Measurements from ENCODE around the gene EHBP1L1.
A peak's percentile ranks its signal among the peaks of the same experiment; 100 is the strongest.
"Not testable (repeated sequence)": the region's sequence is repeated elsewhere in the genome, so short reads cannot be mapped to it uniquely, and the experiment has no call there.

Gene EHBP1L1

DNA sequence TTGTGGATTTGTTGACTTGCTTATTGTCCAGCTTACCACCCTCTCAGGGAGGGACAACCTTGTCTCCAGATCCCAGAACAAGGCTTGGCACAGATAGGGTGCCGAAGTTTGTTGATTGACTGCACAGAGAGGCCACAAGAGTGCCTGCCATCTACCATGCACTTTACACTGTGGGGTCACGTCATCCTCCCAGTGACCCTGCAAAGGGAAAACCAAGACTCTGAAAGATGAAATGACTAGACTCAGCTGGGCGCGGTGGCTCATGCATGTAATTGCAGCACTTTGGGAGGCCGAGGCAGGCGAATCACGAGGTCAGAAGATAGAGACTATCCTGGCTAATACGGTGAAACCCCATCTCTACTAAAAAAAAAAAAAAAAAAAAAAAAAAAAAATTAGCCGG lies 13.1 kb upstream of the EHBP1L1 start:
- DNase-seq: no peak

DNA sequence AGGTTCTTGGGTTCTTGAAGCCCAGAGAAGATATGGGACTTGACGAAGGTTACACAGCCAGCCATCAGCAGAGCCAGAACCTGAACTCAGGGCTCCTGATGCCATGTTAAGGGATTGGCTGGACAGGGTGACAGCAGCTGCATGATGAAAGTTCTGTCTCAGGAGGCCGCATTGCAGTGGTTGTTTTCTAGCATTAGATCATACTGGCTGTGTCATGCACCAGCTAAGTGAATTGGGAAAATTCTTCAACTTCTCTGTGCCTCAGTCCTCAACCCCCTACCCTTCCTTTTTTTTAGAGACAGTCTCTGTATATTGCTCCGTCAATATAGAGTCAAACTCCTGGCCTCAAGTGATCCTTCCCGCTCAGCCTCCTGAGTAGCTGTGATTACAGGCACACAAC lies 12.3 kb upstream of the EHBP1L1 start:
- no peak for DNase-seq

DNA sequence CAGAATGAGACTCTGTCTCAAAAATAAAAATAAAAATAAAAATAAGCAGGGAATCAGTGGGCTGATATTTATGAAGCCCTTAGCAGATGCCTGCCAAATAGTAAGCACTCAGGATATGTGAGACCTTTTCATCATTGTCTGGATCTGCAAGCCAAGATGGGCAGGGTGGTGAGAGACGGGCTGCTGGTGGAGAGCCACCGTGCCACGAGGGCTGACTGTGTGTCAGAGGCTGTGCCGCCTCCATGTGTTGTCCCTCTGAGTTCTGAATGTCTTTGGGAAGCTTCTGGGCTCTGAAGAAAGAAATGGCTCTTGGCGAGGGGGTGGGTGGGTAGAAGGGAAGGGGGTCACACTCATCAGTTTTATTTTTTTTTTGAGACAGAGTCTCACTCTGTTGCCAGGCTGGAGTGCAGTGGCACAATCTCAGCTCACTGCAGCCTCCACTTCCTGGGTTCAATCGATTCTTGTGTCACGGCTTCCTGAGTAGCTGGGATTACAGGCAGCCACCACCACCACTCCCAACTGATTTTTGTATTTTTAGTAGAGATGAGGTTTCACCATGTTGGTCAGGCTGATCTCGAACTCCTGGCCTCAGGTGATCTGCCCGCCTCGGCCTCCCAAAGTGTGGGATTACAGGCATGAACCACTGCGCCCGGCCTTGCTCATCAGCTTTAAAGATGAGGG lies 10.8 kb upstream of the EHBP1L1 start:
- DNase-seq: not testable (repeated sequence)

DNA sequence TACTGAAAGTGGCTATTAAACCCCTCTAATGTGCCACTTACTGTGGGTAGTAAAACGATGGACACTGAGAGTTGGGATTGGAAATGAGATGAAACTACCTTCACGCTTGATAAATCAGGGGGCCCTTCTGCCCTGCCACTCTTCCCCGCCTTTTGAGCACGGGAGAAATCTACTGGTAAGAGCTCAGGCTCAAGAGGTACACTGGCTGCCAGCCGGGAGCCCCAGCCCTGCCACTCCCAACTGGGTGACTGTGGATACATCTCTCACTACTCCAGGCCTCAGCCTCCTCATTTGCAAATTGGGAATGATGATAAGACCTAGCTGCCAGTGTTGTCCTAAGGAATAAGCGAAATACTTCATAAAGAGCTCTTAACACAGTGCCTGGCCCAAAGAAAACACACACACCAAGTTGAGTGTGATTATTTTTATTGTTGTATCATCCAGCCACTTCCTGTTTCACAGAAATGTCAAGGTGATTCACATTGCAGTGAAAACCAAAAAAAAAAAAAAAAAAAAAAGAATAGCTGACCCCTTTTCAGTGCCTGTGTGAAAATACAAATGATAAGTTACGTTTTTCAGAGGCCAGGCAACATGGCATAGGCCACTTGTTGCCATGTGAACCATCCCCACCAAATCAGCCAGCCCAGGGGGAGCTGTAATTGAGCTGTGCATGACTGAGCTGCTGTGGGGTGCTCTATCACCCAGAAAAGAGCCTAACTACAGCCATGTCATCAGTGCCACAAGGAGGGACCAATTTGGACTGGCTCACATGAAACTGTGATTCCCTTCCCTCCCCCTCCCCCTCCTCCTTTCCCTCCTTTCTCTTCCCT lies 10.0 kb upstream of the EHBP1L1 start:
- no peak for DNase-seq

DNA sequence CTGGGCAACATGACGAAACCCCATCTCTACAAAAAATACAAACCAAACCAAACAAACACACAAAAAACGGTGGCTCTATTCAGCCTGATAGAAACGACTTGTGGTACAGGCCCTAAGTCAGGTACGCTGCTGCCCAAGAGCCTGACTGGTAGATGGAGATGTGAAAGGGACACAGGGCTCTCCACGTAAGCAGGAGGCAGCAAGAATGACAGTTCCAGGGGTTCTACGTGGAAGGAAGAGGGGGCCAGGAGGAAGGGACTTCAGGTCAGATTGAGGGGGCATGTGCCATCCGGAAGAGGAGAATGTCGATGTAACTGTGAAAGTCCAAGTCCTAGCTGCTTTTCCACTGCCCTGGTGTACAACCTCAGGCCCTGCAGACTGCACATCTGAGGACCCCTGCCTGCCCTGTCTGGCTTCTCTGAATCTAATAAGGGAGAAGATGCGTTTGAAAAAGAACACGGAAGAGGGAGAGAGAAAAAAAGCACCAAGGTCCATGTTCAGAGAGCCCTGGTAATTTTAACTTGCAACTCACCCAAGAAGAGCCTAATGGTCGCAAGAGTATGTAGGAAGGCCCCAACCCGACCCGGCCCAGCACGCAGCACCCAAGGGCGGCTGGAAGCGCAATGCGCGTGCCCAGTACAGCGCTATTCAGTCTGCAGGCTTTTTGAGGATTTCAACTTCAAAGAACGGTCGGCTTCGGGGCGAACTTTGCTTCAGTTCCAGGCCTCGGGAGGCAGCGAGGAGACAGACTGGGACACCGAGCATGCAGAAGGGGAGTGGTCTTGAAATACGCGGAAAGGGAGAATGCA lies 6.5 kb upstream of the EHBP1L1 start:
- no peak for DNase-seq

DNA sequence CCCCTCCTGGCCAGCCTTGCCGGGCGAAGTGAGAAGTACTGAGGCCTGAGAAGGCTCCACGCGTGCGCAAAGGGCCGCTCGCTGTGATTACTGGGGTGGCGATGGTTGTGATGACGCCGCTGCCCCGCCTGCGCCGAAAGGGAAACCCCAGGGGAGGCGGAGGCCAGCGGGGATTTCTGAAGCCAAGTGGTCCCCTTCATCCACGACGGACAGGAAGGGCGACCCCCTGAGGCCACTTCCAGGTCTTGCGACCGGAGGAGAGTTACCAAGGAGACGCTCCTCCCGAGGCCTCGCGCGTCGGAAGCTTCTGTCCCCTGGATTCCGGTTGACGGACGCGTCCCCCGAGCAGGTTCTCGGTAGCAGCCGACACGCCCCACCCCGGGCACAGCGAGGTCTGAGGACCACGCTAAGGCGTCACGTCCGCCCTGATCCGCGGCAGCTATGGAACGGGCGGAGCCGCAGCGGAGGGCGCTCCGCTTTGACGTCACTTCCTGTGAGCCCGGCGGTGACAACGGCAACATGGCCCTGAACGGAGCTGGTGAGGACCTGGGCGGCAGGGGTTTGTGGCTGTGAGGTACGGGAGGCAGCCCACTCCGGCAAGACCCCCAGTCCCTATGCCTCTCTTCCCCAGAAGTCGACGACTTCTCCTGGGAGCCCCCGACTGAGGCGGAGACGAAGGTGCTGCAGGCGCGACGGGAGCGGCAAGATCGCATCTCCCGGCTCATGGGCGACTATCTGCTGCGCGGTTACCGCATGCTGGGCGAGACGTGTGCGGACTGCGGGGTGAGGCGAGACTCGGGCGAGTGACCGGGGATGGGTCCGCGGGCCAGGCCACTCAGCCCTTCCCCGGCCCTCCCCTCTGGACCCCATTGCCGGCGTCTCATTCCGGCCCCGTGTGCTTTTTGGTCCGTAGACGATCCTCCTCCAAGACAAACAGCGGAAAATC lies 5.6 kb upstream of the EHBP1L1 start, which contains the start of gene ZNRD2:
Gene ZNRD2 (plus strand): TSS at position 505 of the 946 bp plus-strand sequence. CDS start 15 bp downstream, at position 520.
- peak; percentile 94 for DNase-seq

DNA sequence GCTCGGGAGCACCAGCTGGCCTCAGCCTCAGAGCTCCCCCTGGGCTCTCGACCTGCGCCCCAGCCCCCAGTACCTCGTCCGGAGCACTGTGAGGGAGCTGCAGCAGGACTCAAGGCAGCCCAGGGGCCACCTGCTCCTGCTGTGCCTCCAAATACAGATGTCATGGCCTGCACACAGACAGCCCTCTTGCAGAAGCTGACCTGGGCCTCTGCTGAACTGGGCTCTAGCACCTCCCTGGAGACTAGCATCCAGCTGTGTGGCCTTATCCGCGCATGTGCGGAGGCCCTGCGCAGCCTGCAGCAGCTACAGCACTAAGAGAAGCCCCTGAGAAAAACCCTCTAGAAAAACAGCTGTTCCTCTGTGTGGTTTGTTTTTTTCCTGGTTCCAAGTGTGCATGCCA lies 4.4 kb upstream of the EHBP1L1 start:
- DNase-seq: no peak

DNA sequence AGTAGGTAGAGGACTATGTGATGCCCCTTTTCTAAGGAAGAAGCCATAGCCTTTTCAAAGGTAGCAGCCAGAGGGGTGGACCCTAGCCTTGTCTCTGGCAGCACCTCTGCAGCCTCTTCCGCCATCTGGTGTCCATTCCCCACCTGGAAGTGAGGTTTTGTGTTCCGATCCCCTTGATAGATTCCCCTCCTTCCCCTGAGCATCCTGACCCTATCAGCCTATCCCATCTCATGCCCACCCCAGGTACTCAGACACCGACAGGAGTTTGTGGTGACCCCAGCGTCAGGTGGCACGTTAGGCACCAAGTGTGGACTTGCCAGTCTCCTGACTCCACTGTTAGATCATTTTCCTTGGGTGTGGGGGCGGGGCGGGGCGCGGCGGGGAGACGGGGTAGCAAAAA lies 3.9 kb upstream of the EHBP1L1 start:
- DNase-seq: no peak

DNA sequence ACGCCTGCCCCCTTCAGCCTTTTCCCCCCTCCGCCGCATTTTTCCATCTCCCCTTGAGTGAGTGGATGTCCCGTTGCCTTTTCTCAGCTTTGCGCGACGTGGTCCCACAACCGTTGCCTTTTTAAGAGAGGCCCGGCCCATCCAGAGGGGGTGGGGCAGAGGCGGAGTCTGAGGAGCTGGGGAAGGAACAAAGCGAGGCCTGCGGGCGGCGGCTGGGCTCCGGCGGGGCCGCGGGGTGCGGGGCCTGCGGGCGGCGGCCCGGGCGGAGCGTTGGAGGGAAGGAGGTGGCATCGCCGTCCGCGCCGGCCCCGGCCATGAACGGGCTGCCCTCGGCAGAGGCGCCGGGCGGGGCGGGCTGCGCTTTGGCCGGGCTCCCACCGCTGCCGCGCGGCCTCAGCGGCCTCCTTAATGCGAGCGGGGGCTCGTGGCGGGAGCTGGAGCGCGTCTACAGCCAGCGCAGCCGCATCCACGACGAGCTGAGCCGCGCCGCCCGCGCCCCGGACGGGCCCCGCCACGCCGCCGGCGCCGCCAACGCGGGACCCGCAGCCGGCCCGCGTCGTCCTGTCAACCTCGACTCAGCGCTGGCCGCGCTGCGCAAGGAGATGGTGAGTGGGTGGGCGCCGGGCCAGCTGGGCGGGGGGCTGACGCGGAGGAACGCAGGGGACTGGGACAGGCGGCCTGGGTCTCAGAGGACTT lies 3.3 kb upstream of the EHBP1L1 start, which contains the start of gene FAM89B:
Gene FAM89B (plus strand): TSS at position 183 of the 696 bp plus-strand sequence. CDS start 132 bp downstream, at position 315.
- no peak for DNase-seq

DNA sequence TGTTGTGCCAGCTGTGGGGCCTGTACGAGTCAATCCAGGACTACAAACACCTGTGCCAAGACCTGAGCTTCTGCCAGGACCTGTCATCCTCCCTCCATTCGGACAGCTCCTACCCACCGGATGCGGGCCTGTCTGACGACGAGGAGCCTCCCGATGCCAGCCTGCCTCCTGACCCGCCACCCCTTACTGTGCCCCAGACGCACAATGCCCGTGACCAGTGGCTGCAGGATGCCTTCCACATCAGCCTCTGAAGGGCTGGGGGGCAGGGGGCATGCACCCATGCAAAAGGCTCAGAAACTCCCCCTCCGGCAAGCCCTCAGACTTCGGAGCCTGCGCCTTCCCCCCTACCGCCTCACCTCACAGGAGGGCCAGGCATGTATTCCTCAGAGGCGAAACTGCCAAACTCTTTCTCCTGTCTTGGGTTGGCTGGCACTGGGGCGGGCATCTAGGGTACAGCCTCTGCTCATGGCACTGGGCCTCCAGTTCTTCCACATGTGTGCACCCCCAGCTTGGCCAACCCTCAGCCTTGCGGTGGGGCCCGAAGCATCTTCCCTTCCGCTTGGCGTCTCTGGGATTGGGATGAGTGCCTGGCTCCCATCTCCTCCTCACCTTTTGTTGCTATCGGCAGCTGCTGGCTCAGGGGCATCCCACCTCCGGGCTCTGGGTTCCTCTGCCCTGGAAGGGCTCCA lies 2.3 kb upstream of the EHBP1L1 start:
- no peak for DNase-seq

DNA sequence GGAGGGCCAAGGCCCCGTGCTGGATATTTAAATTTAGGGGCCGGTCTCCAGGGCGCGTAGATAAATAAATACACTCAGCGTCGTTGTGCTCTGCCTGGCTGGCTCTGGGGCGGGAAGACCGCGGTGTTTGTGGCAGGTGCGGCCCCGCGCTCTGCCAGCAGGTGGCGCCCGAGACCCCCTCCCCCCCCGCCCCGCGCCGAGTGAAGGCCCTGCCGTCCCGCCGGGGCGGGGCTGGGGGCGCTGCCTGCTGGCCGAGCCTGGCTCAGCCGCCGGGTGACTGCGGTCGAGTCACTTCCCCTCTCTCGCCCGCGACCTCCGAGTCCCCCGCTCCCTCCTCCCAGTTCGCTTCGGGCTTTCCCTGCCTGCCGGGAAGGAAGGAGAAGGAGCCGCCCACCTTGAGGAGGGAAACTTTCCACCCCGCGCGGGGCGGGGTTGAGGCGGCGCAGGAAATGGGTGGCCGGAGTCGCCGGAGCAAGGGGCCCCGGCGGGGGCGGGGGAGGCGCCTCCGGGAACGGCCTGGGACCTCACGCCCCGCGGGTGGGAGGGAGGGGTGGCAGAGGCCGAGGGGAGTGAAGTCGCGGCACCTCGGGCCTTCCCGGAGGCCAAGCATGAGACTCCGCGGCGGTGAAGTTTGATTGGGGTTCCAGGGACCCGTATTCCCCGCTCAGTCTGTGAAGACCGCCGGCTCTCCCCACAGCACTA lies 1.6 kb upstream of the EHBP1L1 start:
- no peak for DNase-seq

DNA sequence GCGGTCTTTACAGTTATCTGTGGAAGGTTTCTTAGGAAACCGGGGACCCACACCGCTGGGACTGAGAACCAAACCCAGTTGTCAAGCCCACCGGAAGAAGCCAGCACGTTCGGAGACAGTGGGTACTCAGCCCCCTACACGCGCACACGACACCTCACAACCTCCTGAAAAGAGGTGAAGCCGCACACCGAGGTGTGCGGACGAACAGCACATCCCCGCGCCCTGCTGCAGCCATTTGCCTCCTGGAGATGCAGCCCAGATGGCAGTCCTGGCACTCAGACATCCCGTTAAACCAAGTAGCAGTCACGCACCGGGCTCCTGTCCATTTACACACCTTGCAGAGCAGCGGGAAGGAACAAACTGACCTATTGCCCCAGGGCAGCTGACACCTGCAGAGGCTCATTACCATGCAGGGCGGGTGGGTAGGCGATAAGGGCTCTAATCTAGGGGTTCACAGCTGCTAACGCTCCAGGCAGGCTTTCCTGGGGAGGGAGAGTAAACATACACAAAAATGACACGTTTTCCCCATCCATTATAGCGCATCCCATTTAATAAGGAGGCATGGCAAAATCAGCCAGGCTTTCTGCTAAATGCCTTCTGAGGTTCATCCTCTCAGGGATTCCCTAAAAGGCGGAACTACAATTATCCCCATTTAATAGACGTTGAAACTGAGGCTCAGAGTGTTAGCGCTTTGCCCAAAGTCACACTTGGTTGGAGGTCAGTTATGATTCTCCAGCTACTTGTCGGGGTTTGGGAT lies 864 bp upstream of the EHBP1L1 start:
- no peak for DNase-seq

DNA sequence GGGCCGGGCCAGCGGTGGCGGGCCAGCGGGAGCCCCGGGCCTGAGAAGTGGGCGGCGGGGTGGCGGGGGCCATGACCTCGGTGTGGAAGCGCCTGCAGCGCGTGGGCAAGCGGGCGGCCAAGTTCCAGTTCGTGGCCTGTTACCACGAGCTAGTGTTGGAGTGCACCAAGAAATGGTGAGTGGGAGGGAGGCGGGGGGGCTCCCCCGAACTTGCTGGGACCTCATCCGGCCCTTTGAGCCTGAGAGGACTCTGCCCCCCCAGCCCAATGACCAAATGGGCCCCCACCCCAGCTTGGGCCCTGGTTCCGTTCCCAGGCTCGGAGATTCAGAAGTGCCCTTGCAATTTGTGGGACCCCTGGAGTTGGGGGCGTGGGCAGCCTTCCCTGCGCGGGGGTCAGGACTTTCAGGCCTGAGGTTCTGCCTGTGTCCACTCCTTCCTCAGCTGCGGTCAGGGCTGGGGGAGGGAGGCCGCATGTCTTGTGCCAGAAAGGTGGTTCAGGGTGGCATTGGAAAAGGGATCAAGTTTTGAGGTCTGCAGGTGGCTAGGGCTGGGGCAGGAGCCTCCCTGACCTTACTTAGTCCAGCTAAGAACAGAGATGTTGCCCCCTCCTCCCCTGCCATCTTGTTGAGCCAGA lies 496 bp downstream of the EHBP1L1 start:
- no peak for DNase-seq

DNA sequence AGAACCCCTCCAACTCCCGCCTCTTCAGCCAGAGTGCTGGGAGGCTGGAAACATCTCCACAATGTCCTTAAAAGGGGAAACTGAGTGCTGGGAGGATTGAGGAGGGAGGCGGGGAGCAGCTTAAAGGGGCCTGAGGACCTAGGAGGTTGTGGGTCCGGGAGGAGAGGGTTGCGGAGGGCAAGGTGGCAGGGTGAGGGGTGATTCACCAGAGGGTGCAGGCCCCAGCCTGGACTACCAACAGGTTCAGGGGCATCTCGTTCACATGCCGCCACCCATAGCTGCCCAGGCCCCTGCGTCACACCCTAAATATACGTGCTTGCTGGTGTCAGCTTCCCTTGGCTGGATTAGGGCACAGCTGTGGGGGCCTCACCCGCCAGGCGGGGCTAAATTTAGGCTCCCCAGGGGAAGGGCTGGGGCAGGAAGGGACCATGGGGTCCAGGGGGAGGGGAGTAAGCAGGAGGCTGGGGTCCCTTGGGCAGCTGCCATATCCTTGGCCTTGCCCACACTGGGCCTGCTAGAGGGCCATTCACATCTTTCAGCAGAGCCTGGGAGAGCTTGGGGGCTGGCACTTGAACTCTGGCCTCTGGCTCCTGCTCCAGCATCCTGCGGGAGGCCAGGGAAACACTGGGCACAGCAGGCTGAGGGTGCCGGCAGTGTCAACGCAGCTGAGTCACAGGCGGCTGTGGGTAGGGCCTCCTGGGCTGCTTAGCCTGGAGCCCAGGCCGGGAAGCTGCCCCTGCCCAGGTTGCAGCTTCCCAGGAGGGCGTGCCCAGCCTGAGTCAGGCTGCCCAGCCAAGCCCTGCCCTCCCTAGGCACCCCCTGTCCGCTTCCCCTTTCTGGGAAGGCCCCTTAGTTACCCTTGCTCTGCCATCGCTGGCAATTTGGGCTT lies 1.3 kb downstream of the EHBP1L1 start:
- DNase-seq: no peak

DNA sequence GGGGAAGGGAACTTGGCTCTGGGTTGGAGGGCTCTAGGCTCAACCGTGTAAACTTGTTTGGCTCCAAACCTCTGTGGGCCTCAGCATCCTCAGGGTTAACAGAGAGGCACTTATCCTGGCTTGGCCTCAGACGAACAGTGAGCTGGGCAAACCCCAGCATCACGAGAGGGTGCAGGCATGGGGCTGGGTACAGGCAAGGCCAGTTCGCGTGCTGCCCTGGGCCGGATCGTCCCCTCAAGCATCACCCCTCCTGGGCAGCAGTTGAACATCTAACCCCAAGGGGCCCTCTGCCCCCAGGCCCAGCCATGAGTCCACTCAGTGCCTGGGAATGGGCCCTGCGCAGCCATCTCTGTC lies 1.9 kb downstream of the EHBP1L1 start:
- DNase-seq: no peak

DNA sequence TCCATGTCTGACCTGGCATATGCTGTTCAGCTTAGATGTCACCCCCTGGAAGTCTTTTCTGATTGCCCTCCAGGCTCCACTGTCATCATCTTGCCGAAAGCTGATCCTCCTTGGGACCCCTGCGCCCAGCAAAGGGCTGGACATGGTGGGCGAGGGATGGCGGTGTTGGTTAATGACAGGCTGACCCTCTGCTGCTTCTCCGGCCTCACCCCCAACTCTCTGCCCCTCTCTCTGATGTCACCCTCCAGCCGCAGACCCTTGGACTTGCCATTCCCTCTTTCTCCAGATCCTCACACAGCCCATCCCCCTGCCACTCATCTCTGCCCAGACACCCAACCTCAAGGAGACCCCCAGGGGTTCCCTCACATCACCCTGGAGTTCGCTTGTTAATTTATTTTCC lies 2.3 kb downstream of the EHBP1L1 start:
- DNase-seq: no peak

DNA sequence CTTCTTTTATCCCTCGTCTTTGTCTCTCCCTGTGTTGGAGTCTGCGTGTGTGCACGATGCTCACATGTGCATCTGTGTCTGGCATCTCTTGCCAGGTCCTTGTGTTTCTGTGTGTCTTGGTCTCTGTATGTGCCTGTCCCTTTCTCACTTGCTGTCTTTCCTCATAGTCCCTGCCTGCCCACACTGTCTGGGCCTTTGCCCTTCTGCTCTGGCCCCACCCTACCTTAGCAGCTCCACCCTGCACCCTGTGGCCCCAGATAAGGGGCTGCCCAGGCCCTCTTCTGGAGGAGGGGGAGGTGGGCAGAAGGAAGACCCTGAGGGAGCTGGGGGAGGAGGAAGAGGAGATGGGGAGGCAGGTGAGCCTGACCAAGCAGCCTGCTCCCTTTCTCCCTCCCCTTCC lies 2.8 kb downstream of the EHBP1L1 start:
- DNase-seq: no peak

DNA sequence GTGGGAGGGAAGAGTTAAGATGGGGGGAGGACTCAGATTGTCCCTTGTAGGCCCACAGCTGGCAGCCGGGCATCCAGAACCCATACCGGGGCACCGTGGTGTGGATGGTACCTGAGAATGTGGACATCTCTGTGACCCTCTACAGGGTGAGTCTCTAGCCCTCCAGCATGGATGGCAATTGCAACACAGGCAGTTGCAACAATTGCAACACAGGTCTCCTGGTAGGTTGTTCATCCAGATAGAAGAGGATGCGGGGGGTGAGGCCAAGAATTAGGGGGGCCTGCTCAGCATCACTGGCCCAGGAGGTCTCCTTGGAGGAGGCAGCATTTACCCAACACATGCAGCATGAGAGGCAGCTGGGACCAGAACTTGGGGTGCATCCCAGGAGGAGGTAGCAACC lies 3.4 kb downstream of the EHBP1L1 start:
- no peak for DNase-seq
